HepG2 (cell line): Measurements from ENCODE around the gene RHBDL1. TPM values are rescaled to one million over a fixed set of nuclear protein-coding genes. Genes with fewer than 3 reads are reported as not detected.
A peak's percentile ranks its signal among the peaks of the same experiment; 100 is the strongest.

Experiments
- AHDC1 ChIP-seq: sonication (generic); formaldehyde crosslinking; IDR thresholded peaks from 2 replicates; pipeline ENCODE4 v1.5.1; 2020; ENCODE audit warnings: mild to moderate bottlenecking, missing genetic modification reagents, borderline replicate concordance
- HNF4A ChIP-seq: sonication (generic); formaldehyde crosslinking; IDR thresholded peaks from 2 replicates; pipeline ENCODE4 v1.4.0; 2020; ENCODE audit warnings: missing genetic modification reagents
- HNRNPLL ChIP-seq: fragments of 200-400 bp; formaldehyde crosslinking; IDR thresholded peaks from 2 replicates; pipeline ENCODE4 v1.6.1; 2017; ENCODE audit warnings: mild to moderate bottlenecking, low read depth, low read length; ENCODE audit not compliant: poor library complexity, severe bottlenecking
- HOXA9 ChIP-seq: sonication (generic); formaldehyde crosslinking; IDR thresholded peaks from 2 replicates; pipeline ENCODE4 v1.8.1; 2022; ENCODE audit warnings: missing genetic modification reagents, mild to moderate bottlenecking, moderate library complexity, borderline replicate concordance
- KDM2A ChIP-seq: sonication (generic); formaldehyde crosslinking; IDR thresholded peaks from 2 replicates; pipeline ENCODE4 v1.4.0; 2020; ENCODE audit warnings: low read depth, missing genetic modification reagents, borderline replicate concordance
- KDM6A ChIP-seq: IDR thresholded peaks from 2 replicates; pipeline ENCODE4 v1.6.1; 2016; ENCODE audit warnings: low read depth
- NONO ChIP-seq, 2 experiments: fragments of 450-650 bp in 1 of 2; sonication (generic) in 1 of 2; formaldehyde crosslinking in 1 of 2; IDR thresholded peaks in 1 of 2; conservative IDR thresholded peaks in 1 of 2; 2 replicates each; pipeline versions ENCODE4 v1.6.1 to v1.8.0; 2017 to 2022; ENCODE audit warnings: mild to moderate bottlenecking in 1 of 2, missing genetic modification reagents in 1 of 2, moderate library complexity in 1 of 2
- NR2C2 ChIP-seq: sonication (generic); formaldehyde crosslinking; IDR thresholded peaks from 2 replicates; pipeline ENCODE4 v1.4.0; 2020; ENCODE audit warnings: missing genetic modification reagents, mild to moderate bottlenecking, moderate library complexity, borderline replicate concordance
- NR2F1 ChIP-seq, 2 experiments: fragments of 450-650 bp in 1 of 2; formaldehyde crosslinking in 1 of 2; IDR thresholded peaks; 2 replicates each; pipeline versions ENCODE4 v1.5.0 to v1.6.1; 2016 to 2020; ENCODE audit warnings: mild to moderate bottlenecking in 1 of 2, missing compliant biosample characterization in 1 of 2, missing genetic modification reagents in 1 of 2, moderate library complexity in 1 of 2
- PCBP1 ChIP-seq: fragments of 200-400 bp; formaldehyde crosslinking; IDR thresholded peaks from 2 replicates; pipeline ENCODE4 v1.6.1; 2017; ENCODE audit warnings: mild to moderate bottlenecking, low read depth, low read length, borderline replicate concordance
- PITX1 ChIP-seq: sonication (generic); formaldehyde crosslinking; IDR thresholded peaks from 2 replicates; pipeline ENCODE4 v1.5.1; 2020; ENCODE audit warnings: mild to moderate bottlenecking, missing genetic modification reagents
- RFX1 ChIP-seq: fragments of 450-650 bp; IDR thresholded peaks from 2 replicates; pipeline ENCODE4 v1.6.1; 2017
- RORA ChIP-seq: sonication (generic); formaldehyde crosslinking; IDR thresholded peaks from 2 replicates; pipeline ENCODE4 v1.5.0; 2020; ENCODE audit warnings: mild to moderate bottlenecking, missing genetic modification reagents, moderate library complexity
- RXRA ChIP-seq: sonication (generic); formaldehyde crosslinking; IDR thresholded peaks from 2 replicates; pipeline ENCODE4 v1.5.1; 2020; ENCODE audit warnings: missing genetic modification reagents
- TMF1 ChIP-seq: sonication (generic); formaldehyde crosslinking; IDR thresholded peaks from 2 replicates; pipeline ENCODE4 v1.8.1; 2022; ENCODE audit warnings: low read depth, missing genetic modification reagents
- TP53 ChIP-seq: sonication (generic); formaldehyde crosslinking; conservative IDR thresholded peaks from 2 replicates; pipeline ENCODE4 v1.4.0; 2020; ENCODE audit warnings: missing genetic modification reagents
- ZBTB7A ChIP-seq: sonication (generic); formaldehyde crosslinking; IDR thresholded peaks from 2 replicates; pipeline ENCODE4 v1.8.0; 2022; ENCODE audit warnings: mild to moderate bottlenecking, missing genetic modification reagents
- ZFP62 ChIP-seq: sonication (generic); formaldehyde crosslinking; IDR thresholded peaks from 2 replicates; pipeline ENCODE4 v1.4.0; 2020; ENCODE audit warnings: missing genetic modification reagents
- ZFX ChIP-seq: sonication (generic); formaldehyde crosslinking; IDR thresholded peaks from 2 replicates; pipeline ENCODE4 v1.4.0; 2020; ENCODE audit warnings: mild to moderate bottlenecking, low read depth, missing genetic modification reagents, moderate library complexity
- ZNF138 ChIP-seq: sonication (generic); formaldehyde crosslinking; IDR thresholded peaks from 2 replicates; pipeline ENCODE4 v1.5.0; 2020; ENCODE audit warnings: mild to moderate bottlenecking, low read depth, missing genetic modification reagents
- ZNF597 ChIP-seq: sonication (generic); formaldehyde crosslinking; IDR thresholded peaks from 2 replicates; pipeline ENCODE4 v1.5.0; 2020; ENCODE audit warnings: missing genetic modification reagents
- ZNF619 ChIP-seq: sonication (generic); formaldehyde crosslinking; IDR thresholded peaks from 2 replicates; pipeline ENCODE4 v1.4.0; 2020; ENCODE audit warnings: mild to moderate bottlenecking, missing genetic modification reagents
- ZNF782 ChIP-seq: sonication (generic); formaldehyde crosslinking; IDR thresholded peaks from 2 replicates; pipeline ENCODE4 v1.4.0; 2020; ENCODE audit warnings: missing genetic modification reagents, mild to moderate bottlenecking, borderline replicate concordance
- polyA plus RNA-seq, 8 experiments: library from polyadenylated mRNA; depleted of rRNA in 3 of 8; stranded (reverse) in 7 of 8; unstranded in 1 of 8; fragments of >200 nt; fragmentation: Illumina TruSeq in 4 of 8; extraction: Trizol in 4 of 8; gene quantifications; 2 replicates each; pipeline versions ENCODE4 v1.2.1 to v1.2.3, GENCODE V29; 2011 to 2016; ENCODE audit warnings: low read depth in 4 of 8, missing spikeins in 1 of 8, mixed read lengths in 1 of 8; ENCODE audit not compliant: insufficient read depth in 1 of 8
- total RNA-seq, 5 experiments: library from RNA; depleted of rRNA; stranded (reverse); fragments of >200 nt; fragmentation: Illumina TruSeq; extraction: Trizol; gene quantifications; 2 replicates each; pipeline ENCODE4 v1.2.3, GENCODE V29; 2016; ENCODE audit warnings: low read depth in 1 of 5

Gene RHBDL1
- total and polyA plus RNA-seq, 2 of the 13 experiments (the other 11 are each of a cell fraction or from before 2014, with no cell fraction given): 1.8 to 3.8 TPM

- no peak for TF ChIP-seq AHDC1 (CRISPR knock-in tag)
- TF ChIP-seq ZNF619 (CRISPR knock-in tag): no peak
- 0 out of 4 replicates have a peak, but pooled peaks have one; percentile 13 to 24 for TF ChIP-seq NR2F1 (CRISPR knock-in tag; IDR thresholded peaks at IDR 0.05)
- TF ChIP-seq HNRNPLL: peak; percentile 27
- TF ChIP-seq ZFX (CRISPR knock-in tag): no peak
- peak; percentile 33; the same call in 1 of the 2 replicates for TF ChIP-seq HNF4A (CRISPR knock-in tag)
- no peak for TF ChIP-seq NONO (IDR thresholded peaks at IDR 0.05)
- peak; percentile 20; the same call in 1 of the 2 replicates for TF ChIP-seq NONO (CRISPR knock-in tag; conservative IDR thresholded peaks at IDR 0.05)
- TF ChIP-seq ZNF138 (CRISPR knock-in tag): no peak
- TF ChIP-seq KDM2A (CRISPR knock-in tag): peak; percentile 65; the same call in 1 of the 2 replicates
- peak; percentile 54 for TF ChIP-seq NR2C2 (CRISPR knock-in tag)
- no peak for TF ChIP-seq RORA (CRISPR knock-in tag)
- TF ChIP-seq ZFP62: no peak
- peak; percentile 93 for TF ChIP-seq RXRA (CRISPR knock-in tag)
- TF ChIP-seq ZNF782 (CRISPR knock-in tag): peak; percentile 64; the same call in 1 of the 2 replicates
- 0 out of 2 replicates have a peak, but pooled peaks have one; percentile 79 for TF ChIP-seq PCBP1
- TF ChIP-seq RFX1: peak; percentile 65
- no peak for TF ChIP-seq TP53 (CRISPR knock-in tag)
- 0 out of 2 replicates have a peak, but pooled peaks have one; percentile 10 for TF ChIP-seq PITX1 (CRISPR knock-in tag)
- peak; percentile 30; the same call in 1 of the 2 replicates for TF ChIP-seq ZBTB7A
- no peak for TF ChIP-seq ZNF597 (CRISPR knock-in tag)
- TF ChIP-seq KDM6A (CRISPR knock-in tag): 0 out of 2 replicates have a peak, but pooled peaks have one; percentile 37
- no peak for TF ChIP-seq HOXA9 (CRISPR knock-in tag)
- no peak for TF ChIP-seq TMF1
Measured at GRCh38 chr16:716200-716568, 40.7 kb downstream of the RHBDL1 start (continued).
